PC-9 (cell line): Measurements from ENCODE around the gene ST8SIA6.

ENCODE experiments used
- EZH2 ChIP-seq: fragments of 200-600 bp; sonication (generic); IDR thresholded peaks from 2 replicates; pipeline ENCODE4 v1.8.0; 2017; ENCODE audit warnings: antibody characterized with exemption, low read depth
- TF ChIP-seq, protein P1 (sequence below): fragments of 200-600 bp; sonication (generic); conservative IDR thresholded peaks from 2 replicates; pipeline ENCODE4 v1.6.1; 2017; ENCODE audit warnings: mixed run types, antibody characterized with exemption, mild to moderate bottlenecking, moderate library complexity

DNA sequence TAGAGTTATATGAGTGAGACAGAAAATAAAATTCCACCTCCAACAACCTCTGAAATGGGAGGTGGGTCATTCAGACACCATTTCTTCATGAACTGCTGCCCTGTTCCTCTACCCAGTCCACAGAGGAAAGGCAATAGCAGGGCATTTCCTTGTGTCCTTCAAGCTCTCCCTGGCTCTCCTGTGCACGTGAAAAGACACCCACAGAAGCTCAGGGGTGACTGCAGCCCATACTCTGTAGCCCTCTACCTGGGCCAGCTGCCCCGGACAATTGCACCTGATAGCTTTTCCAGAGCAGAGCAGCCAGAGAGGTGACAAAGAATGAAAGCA, 10.0 kb downstream of the ST8SIA6 start:
- TF ChIP-seq, protein P1, sequence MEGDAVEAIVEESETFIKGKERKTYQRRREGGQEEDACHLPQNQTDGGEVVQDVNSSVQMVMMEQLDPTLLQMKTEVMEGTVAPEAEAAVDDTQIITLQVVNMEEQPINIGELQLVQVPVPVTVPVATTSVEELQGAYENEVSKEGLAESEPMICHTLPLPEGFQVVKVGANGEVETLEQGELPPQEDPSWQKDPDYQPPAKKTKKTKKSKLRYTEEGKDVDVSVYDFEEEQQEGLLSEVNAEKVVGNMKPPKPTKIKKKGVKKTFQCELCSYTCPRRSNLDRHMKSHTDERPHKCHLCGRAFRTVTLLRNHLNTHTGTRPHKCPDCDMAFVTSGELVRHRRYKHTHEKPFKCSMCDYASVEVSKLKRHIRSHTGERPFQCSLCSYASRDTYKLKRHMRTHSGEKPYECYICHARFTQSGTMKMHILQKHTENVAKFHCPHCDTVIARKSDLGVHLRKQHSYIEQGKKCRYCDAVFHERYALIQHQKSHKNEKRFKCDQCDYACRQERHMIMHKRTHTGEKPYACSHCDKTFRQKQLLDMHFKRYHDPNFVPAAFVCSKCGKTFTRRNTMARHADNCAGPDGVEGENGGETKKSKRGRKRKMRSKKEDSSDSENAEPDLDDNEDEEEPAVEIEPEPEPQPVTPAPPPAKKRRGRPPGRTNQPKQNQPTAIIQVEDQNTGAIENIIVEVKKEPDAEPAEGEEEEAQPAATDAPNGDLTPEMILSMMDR, result no peak
- no peak for TF ChIP-seq EZH2
